ENCODE data around the gene MKX. TPM values are rescaled to one million over a fixed set of nuclear protein-coding genes. Genes with fewer than 3 reads are reported as not detected.

MKX gene
- total RNA-seq, 1 donor from 2014 or later, result 0.42 TPM

DNA sequence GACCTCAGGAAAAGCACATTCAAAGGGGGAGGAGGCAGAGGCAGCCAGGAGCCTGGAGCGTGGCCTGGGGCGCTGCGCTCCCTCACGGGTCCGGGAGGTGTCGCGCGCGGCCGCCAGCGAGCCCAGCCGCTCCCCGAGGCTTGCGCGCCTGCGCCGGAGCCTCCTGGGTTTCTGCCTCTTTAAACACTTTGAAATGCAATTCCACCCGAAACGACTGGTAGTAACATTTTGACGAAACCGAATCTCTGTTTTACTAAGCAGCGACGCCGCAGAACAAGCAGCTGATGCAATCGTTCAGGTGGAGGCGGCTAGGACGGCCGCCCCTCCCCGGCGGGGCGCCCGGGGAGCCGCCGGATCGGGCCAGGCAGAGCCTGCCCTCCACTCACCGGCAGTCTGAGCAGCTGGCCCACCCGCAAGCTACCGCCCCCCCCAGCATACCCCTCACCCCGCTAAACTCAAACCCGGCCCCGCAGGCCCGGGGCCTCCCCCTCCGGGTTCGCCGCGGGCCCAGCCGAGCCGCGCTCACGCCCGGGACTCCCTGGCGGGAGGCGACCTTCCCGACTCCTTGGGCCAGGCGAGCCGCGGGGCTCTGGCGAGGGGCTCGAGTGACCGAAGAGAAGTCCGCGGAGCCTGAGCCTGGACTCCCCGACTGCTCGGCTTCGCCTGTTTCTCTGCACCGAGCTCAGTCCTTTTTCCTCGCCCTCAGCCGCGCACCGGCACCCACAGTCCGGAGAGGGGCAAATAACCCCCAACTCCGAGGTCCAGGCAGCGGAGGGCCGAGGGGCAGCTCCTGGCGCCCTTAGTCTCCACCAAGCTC lies 3.2 kb downstream of the MKX start:
- H3K4me3 Mint-ChIP-seq (ENCODE audit: unreplicated experiment), result peak overlapping the region; percentile 86
- peaks cover 33% of the 10 kb centered on the region for H3K27me3 Mint-ChIP-seq (ENCODE audit: unreplicated experiment)
- no peaks in the 10 kb centered on the region for H3K36me3 Mint-ChIP-seq (ENCODE audit: unreplicated experiment)
- peaks cover 13% of the 10 kb centered on the region for H3K9me3 Mint-ChIP-seq (ENCODE audit: unreplicated experiment)
- peaks cover 14% of the 10 kb centered on the region for H3K4me1 Mint-ChIP-seq (ENCODE audit: low read depth, unreplicated experiment)
- peak; percentile 91 for DNase-seq
- peak; percentile 72 for TF ChIP-seq CTCF (IDR thresholded peaks at IDR 0.05; ENCODE audit: partially characterized antibody, unreplicated experiment)
- H3K27ac Mint-ChIP-seq (ENCODE audit: unreplicated experiment), result peak overlapping the region; percentile 48

GRCh38 chr10:27741173-27742091 lies 4.2 kb downstream of the MKX start:
- Mint-ChIP-seq H3K36me3 (ENCODE audit: unreplicated experiment) (no peaks in the 10 kb centered on the region), H3K27ac (ENCODE audit: unreplicated experiment) (peak overlapping the region; percentile 48), H3K4me1 (ENCODE audit: low read depth, unreplicated experiment) (peaks cover 9% of the 10 kb centered on the region), H3K9me3 (ENCODE audit: unreplicated experiment) (peaks cover 13% of the 10 kb centered on the region), H3K27me3 (ENCODE audit: unreplicated experiment) (peaks cover 26% of the 10 kb centered on the region), H3K4me3 (ENCODE audit: unreplicated experiment) (peak overlapping the region; percentile 86)
- peak; percentile 25 for DNase-seq
- TF ChIP-seq CTCF (IDR thresholded peaks at IDR 0.05; ENCODE audit: partially characterized antibody, unreplicated experiment), result no peak

DNA sequence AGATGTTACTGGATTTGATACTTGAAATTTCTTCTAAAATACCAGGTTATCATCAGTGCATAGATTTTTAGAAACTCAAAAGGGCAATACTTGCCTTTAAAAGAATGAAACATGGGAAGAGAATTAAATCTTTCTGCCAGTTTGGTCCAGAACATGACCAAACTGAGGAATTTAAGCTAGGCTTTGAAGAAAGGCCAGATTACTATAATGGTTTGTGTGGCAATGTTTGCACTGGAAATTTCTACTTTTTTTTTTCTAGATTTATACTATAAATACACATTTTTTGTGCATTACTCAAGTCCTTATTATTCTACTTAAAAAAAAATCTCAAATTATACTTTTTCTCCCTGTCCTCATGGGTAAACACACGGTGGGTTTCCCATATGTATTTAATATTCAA lies 9.2 kb downstream of the MKX start:
- Mint-ChIP-seq H3K27ac (ENCODE audit: unreplicated experiment) (no peak overlapping the region), H3K9me3 (ENCODE audit: unreplicated experiment) (no peaks in the 10 kb centered on the region), H3K4me3 (ENCODE audit: unreplicated experiment) (no peak overlapping the region), H3K36me3 (ENCODE audit: unreplicated experiment) (no peaks in the 10 kb centered on the region), H3K4me1 (ENCODE audit: low read depth, unreplicated experiment) (no peaks in the 10 kb centered on the region), H3K27me3 (ENCODE audit: unreplicated experiment) (peaks cover 5% of the 10 kb centered on the region)
- no peak for DNase-seq
- no peak for TF ChIP-seq CTCF (IDR thresholded peaks at IDR 0.05; ENCODE audit: partially characterized antibody, unreplicated experiment)

DNA sequence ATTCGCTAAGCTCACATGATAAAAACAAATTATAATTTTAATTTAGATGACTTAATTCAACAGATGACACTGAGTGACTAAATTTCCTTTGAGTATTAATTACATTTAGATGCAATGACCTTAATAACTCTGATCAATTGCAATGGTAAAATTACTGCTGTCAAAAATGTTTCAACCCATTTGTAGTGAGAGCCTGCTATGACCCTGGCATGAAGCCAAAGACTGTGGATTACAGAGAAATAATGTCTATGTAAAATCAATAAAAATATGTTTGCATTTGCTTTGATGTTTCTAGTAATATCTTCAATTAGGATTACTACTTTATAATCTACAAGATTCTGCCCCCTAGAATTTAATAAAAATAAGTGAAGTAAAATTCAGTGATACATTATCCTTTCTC lies 15.6 kb downstream of the MKX start:
- no peaks in the 10 kb centered on the region for H3K27me3 Mint-ChIP-seq (ENCODE audit: unreplicated experiment)
- no peaks in the 10 kb centered on the region for H3K36me3 Mint-ChIP-seq (ENCODE audit: unreplicated experiment)
- no peak for TF ChIP-seq CTCF (IDR thresholded peaks at IDR 0.05; ENCODE audit: partially characterized antibody, unreplicated experiment)
- no peak overlapping the region for H3K4me3 Mint-ChIP-seq (ENCODE audit: unreplicated experiment)
- peaks cover 2% of the 10 kb centered on the region for H3K4me1 Mint-ChIP-seq (ENCODE audit: low read depth, unreplicated experiment)
- no peaks in the 10 kb centered on the region for H3K9me3 Mint-ChIP-seq (ENCODE audit: unreplicated experiment)
- no peak for DNase-seq
- no peak overlapping the region for H3K27ac Mint-ChIP-seq (ENCODE audit: unreplicated experiment)

Measured in glutamatergic neuron (in vitro differentiated cells).